Liver (tissue), 9 donors: ENCODE results near the gene SMPD3. TPM values are rescaled to one million over a fixed set of nuclear protein-coding genes. Genes with fewer than 3 reads are reported as not detected.

Experiments
- DNase-seq: peaks from one replicate; pipeline ENCODE4 v3.0.0-alpha.2; 2017; ENCODE audit warnings: low spot score
- H3K27ac ChIP-seq, 2 donors: one replicate each; pipeline ENCODE4 v1.7.0; 2013; ENCODE audit warnings: inconsistent platforms in 2 of 2, low read length in 2 of 2, control low read depth in 1 of 2, low read depth in 1 of 2, mild to moderate bottlenecking in 1 of 2
- H3K27me3 ChIP-seq, 4 donors: one replicate each; pipeline versions ENCODE4 v1.6.1 to v1.7.0; 2013; ENCODE audit warnings: low read length in 3 of 4, inconsistent platforms in 1 of 4, mild to moderate bottlenecking in 1 of 4, moderate library complexity in 1 of 4; ENCODE audit not compliant: control insufficient read depth in 4 of 4, insufficient read depth in 4 of 4
- H3K36me3 ChIP-seq, 4 donors: one replicate each; pipeline versions ENCODE4 v1.6.1 to v1.7.0; 2013; ENCODE audit warnings: low read length in 3 of 4, mild to moderate bottlenecking in 3 of 4, low read depth in 1 of 4, moderate library complexity in 1 of 4; ENCODE audit not compliant: control insufficient read depth in 4 of 4, insufficient read depth in 3 of 4
- H3K4me1 ChIP-seq, 4 donors: one replicate each; pipeline versions ENCODE4 v1.6.1 to v1.7.0; 2013; ENCODE audit warnings: low read length in 3 of 4, mild to moderate bottlenecking in 3 of 4, moderate library complexity in 1 of 4; ENCODE audit not compliant: control insufficient read depth in 4 of 4, insufficient read depth in 4 of 4
- H3K4me3 ChIP-seq, 3 donors: one replicate each; pipeline versions ENCODE4 v1.6.1 to v1.7.0; 2013; ENCODE audit warnings: low read length in 3 of 3, control low read depth in 1 of 3, low read depth in 1 of 3, mild to moderate bottlenecking in 1 of 3
- H3K9ac ChIP-seq, 2 donors: one replicate each; pipeline ENCODE4 v1.7.0; 2013; ENCODE audit warnings: low read length in 2 of 2, mild to moderate bottlenecking in 2 of 2, moderate library complexity in 2 of 2, control low read depth in 1 of 2, low read depth in 1 of 2
- H3K9me3 ChIP-seq, 4 donors: one replicate each; pipeline versions ENCODE4 v1.6.1 to v1.7.0; 2013; ENCODE audit warnings: low read length in 3 of 4; ENCODE audit not compliant: control insufficient read depth in 4 of 4
- FOXA1 ChIP-seq: IDR thresholded peaks from 2 replicates; pipeline ENCODE4 v1.6.1; 2016; ENCODE audit warnings: antibody characterized with exemption
- FOXA2 ChIP-seq: IDR thresholded peaks from 2 replicates; pipeline ENCODE4 v1.6.1; 2016; ENCODE audit warnings: antibody characterized with exemption
- HNF4G ChIP-seq: IDR thresholded peaks from 2 replicates; pipeline ENCODE4 v1.6.1; 2016; ENCODE audit warnings: antibody characterized with exemption
- JUND ChIP-seq, 2 donors: IDR thresholded peaks; 2 replicates each; pipeline ENCODE4 v1.6.1; 2016; ENCODE audit warnings: antibody characterized with exemption in 2 of 2
- MAX ChIP-seq: IDR thresholded peaks from 2 replicates; pipeline ENCODE4 v1.6.1; 2016; ENCODE audit warnings: antibody characterized with exemption
- RXRA ChIP-seq, 2 donors: IDR thresholded peaks; 2 replicates each; pipeline ENCODE4 v1.6.1; 2017 to 2018; ENCODE audit warnings: antibody characterized with exemption in 2 of 2, mild to moderate bottlenecking in 1 of 2
- TAF1 ChIP-seq: conservative IDR thresholded peaks from 2 replicates; pipeline ENCODE4 v1.6.1; 2016; ENCODE audit warnings: antibody characterized with exemption, mild to moderate bottlenecking
- YY1 ChIP-seq: IDR thresholded peaks from 2 replicates; pipeline ENCODE4 v1.6.1; 2016; ENCODE audit warnings: antibody characterized with exemption, mild to moderate bottlenecking
- ZBTB33 ChIP-seq: IDR thresholded peaks from 2 replicates; pipeline ENCODE4 v1.6.1; 2016; ENCODE audit warnings: antibody characterized with exemption
- WGBS: extraction: QIAGEN DNeasy Blood & Tissue Kit; methylation state at CpG from one replicate; pipeline ENCODE4 v1.1.7; 2013; 5-methylcytosine and 5-hydroxymethylcytosine counted together
- polyA plus RNA-seq, 2 donors: library from polyadenylated mRNA; stranded (reverse) in 1 of 2; unstranded in 1 of 2; fragments of 200-250 nt in 1 of 2; fragments of >200 nt in 1 of 2; fragmentation: Nextera tagmentation in 1 of 2; extraction: Ambion mirVana in 1 of 2; gene quantifications; one replicate each; pipeline versions ENCODE4 v1.2.1 to v1.2.3, GENCODE V29; 2013 to 2015
- total RNA-seq, 2 donors: library from RNA; depleted of rRNA; stranded (reverse); fragments of >200 nt; gene quantifications; one replicate each; pipeline ENCODE4 v1.2.3, GENCODE V29; 2014
- TF ChIP-seq, protein P1 (sequence below): IDR thresholded peaks from 2 replicates; pipeline ENCODE4 v1.6.1; 2016; ENCODE audit warnings: antibody characterized with exemption
- donor health status: healthy.
- donor health status: healthy.
- donor health status: healthy.
- donor health status: healthy.
- donor health status: healthy.

The SMPD3 gene
- total and polyA plus RNA-seq, 4 donors, result 0.33 to 10.6 (median 2.7) TPM

GRCh38 chr16:68403177-68403576, 45.1 kb downstream of the SMPD3 start:
- no peak overlapping the region for H3K9ac ChIP-seq
- no peak for DNase-seq
- H3K27ac ChIP-seq, result no peak overlapping the region
- 25% methylated on average over 1 of the region's 1 CpG for WGBS
- no peaks in the 10 kb centered on the region for H3K36me3 ChIP-seq
- H3K9me3 ChIP-seq, result no peaks in the 10 kb centered on the region
- no peak overlapping the region for H3K4me3 ChIP-seq
- TF ChIP-seq, protein P1, sequence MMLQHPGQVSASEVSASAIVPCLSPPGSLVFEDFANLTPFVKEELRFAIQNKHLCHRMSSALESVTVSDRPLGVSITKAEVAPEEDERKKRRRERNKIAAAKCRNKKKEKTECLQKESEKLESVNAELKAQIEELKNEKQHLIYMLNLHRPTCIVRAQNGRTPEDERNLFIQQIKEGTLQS, result no peak
- no peak for TF ChIP-seq FOXA1
- no peaks in the 10 kb centered on the region for H3K27me3 ChIP-seq
- H3K4me1 ChIP-seq, result peaks cover 7 to 12% (median 7%) of the 10 kb centered on the region in 4 donors

DNA sequence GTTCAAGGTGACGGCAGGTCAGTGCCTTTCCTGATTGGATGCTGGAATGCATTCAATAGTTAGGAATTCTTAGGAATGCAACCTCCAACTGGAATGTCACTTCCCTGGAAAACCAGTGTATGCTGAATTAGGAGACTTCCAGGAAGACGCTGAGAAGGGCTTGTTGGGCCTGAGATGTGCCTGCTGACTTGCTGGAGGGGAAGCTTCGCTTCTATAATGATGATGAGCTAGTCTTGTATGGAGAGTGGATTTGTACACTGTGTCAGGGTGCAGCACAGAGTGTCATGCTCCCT, 45.6 kb downstream of the SMPD3 start:
- Histone ChIP-seq H3K9me3 (no peaks in the 10 kb centered on the region), H3K4me1 (peaks cover 6 to 12% (median 7%) of the 10 kb centered on the region in 4 donors), H3K4me3 (no peak overlapping the region), H3K27me3 (no peaks in the 10 kb centered on the region), H3K27ac (no peak overlapping the region), H3K36me3 (no peaks in the 10 kb centered on the region), H3K9ac (no peak overlapping the region)
- TF ChIP-seq, protein P1, result no peak
- TF ChIP-seq TAF1 (no peak), FOXA2 (no peak), YY1 (no peak), HNF4G (no peak), RXRA (IDR thresholded peaks at IDR 0.05) (no peak), MAX (no peak)
- no peak for DNase-seq
- 92% methylated on average over 3 of the region's 3 CpGs for WGBS

GRCh38 chr16:68401871-68402747, 46.2 kb downstream of the SMPD3 start:
- no peak for TF ChIP-seq JUND (IDR thresholded peaks at IDR 0.05)
- TF ChIP-seq TAF1, result no peak
- TF ChIP-seq ZBTB33, result no peak
- no peak for DNase-seq
- 89% methylated on average over 13 of the region's 13 CpGs for WGBS

More at GRCh38 chr16:68401871-68402747, 46.2 kb downstream of the SMPD3 start:
- no peaks in the 10 kb centered on the region for H3K27me3 ChIP-seq
- no peak overlapping the region for H3K4me3 ChIP-seq
- no peaks in the 10 kb centered on the region for H3K36me3 ChIP-seq
- no peak overlapping the region for H3K27ac ChIP-seq
- H3K4me1 ChIP-seq, result peaks cover 4 to 12% (median 7%) of the 10 kb centered on the region in 4 donors
- no peak overlapping the region for H3K9ac ChIP-seq
- no peaks in the 10 kb centered on the region for H3K9me3 ChIP-seq
